GM19468 (cell line): ENCODE data around the gene C2CD2.
"Not testable (repeated sequence)": the region's sequence is repeated elsewhere in the genome, so short reads cannot be mapped to it uniquely, and the experiment has no call there.

Experiments used
- ATAC-seq: cut with Tn5 transposase; IDR thresholded peaks from one replicate; pipeline ENCODE4 v1.9.1; 2021; ENCODE audit warnings: mild to moderate bottlenecking, moderate library complexity, moderate number of reproducible peaks; ENCODE audit not compliant: unreplicated experiment; ENCODE audit errors: extremely low read depth

C2CD2 gene

DNA sequence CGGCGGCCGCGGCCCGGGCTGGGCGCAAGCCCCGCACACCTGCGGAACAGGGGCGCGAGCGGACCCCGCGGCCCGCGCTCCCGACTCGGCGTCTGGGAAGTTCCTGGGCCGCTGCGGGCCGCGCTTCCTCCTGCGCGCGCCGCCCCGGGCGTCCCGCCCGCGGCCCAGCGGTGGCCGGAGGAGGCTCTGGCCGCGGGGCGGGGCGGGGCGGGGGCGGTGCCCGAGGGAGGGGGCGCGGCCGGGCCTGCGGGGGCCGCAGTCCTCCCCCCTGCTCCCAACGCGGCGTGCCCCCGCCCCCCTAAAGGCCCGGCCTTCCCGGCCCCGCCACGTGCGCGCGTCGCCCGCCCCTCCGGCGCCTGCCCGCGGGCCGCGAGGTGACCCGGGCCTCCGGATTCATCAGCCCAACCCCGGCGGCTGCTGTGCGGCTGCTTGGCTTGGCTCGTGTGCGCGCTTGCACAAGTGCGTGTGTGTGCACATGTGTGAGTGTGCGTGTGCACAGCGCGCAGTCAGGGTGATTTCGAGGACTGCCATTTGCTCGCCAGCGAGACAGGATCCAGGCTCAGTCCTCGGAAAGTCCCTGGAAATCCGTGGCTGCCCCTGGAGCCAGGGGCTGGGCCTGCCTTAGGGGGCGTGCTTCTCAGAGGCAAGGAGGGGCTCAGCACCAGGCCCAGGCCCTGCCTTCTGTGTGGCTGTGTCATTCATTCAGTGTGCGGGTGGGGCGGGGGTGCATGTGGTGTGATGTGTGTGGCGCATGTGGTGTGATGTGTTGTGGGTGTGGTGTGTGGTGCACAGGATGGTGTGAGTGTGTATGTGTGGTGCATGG is at the start of gene C2CD2:
TSS of gene C2CD2 (minus strand) at position 188 of the 823 bp plus-strand sequence. CDS start 370 bp downstream, outside the sequence.
- ATAC-seq = peak; percentile 37

DNA sequence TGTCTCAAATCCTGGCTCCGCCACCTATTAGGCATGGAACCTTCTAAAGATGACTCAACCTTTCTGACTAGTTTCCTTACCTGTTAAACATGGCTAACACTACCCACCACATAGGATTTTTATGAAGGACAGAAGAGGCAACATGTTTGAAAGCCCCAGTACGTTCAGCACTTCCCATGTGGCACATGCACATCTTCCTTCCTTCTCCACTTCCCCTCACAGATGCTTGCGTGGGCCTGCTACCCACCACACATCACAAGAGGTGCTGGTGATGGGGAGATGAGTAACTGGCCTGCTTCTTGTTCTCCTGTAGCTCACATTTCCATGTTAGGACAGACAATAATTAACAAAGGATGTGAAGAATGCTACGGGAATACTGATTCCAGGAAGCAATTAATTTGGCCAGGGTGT is 49.2 kb upstream of the C2CD2 start:
- no peak for ATAC-seq

DNA sequence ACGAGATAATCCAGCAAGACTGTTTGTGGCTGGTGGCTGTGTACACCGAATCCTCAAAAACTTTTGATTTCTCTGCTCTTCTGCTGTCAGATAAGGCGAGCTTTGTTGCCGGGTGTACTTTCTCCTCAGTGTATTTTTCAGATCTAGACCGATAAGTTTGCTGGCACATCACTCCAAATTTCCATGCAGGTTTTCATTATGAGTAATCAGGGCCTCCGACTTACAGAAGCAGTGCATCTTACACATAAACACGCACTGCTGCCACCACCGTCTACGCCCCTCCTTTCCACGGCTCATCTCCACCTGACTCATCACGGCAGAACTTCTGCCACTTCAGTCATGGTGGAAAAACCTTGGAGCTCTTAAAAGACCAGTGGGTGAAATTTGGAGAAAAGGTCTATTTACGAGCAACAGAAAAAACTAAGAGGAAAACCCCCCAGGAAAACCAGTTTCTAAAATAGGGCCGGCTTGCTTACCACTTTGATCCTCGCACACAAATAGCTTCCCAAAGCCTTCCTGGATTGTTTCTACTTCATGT is 48.7 kb upstream of the C2CD2 start:
- ATAC-seq = no peak

DNA sequence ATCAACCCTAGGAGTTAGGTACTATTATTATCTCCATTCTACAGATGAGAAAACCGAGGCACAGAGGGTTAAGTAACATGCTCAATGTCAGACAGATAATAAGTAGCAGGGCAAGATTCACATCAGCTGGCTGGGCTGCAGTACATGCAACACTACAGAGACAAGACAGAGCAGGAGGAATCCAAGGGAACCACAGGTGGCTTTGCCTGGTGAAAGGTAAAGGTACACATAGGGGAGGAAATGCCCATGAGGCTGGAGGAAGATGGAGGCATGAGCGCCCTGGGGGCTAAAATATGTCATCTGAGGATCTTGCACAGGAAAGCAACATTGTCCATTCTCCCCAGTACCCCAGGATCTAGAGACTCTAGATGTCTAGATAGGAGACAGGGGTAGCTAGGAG is 48.0 kb upstream of the C2CD2 start:
- no peak for ATAC-seq

DNA sequence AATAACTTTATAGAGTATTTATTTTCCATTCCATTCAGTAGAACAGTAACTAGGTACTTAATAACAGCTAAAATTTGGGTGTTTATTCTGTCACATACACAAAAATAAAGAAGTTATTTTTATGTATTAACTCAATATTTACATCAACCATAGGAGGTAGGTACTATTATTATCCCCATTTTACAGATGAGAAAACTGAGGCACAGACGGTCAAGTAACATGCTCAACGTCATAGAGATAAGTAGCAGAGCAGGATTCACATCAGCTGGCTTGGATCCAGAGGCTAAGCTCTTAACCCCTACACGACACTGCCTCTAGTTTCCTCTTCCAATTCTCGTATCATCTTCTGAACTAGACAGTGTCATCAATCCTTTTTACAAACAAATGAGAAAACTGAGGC is 47.1 kb upstream of the C2CD2 start:
- ATAC-seq = no peak

DNA sequence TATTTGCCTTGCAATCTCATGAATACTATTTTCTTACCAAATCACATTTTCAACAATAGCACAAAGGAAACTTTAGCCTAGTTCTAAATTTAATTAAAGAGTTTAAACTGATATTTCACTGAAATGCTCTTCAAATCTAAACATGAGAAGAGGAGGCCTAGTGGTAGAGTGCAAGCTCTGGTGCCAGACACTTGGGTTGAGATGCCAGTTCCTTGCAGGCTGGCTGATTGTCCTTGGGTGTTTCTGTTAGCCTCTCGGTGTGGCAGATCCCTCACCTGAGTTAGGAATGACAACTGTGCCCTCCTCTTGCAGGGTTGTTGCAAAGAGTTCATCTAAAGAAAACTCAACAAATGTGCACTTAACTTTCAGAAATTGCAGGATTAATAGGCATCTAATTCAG is 43.8 kb upstream of the C2CD2 start:
- no peak for ATAC-seq

DNA sequence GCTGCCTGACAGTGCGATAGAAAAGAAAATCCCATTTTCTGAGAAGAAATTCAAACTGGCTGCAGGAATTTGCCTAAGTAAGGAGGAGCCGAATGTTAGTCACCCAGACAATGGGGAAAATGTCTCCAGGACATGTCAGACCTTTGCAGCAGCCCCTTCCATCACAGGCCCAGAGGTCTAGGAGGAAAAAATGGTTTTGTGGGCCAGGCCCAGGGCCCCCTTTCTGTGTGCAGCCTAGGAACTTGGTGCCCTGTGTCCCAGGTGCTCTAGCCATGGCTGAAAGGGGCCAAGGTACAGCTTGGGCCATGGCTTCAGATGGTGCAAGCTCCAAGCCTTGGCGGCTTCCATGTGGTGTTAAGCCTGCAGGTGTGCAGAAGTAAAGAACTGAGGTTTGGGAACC is 41.8 kb upstream of the C2CD2 start:
- ATAC-seq = no peak

DNA sequence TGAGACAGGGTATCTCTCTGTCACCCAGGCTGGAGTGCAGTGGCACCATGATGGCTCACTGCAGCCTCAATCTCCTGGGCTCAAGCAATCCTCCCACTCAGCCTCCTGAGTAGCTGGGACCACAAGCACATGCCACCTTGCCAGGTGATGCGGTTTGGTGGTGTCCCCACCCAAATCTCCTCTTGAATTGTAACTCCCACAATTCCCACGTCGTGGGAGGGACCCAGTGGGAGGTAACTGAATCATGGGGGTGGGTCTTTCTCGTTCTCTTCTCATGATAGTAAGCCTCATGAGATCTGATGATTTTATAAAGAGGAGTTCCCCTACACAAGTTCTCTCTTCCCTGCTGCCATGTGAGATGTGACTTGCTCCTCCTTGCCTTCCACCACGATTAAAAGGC is 40.8 kb upstream of the C2CD2 start:
- ATAC-seq = not testable (repeated sequence)

DNA sequence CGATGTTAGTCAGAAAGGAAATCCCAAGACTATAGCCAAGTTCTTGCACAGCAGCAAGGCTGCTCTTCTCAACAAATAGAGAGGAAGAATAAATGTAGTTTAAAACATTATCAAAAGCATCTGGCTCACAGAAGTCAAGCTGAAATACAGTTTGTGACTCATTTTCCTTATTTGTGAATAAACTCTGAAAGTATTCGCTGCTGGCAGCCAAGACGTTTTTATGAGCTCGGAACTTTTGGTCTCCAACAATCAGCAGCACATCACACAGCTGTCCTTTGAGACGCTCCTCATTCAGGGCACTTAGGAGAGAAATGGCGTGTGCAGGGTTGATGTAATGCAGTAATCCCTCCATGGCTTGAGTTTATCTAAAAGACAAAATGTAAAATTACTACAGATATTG is 39.9 kb upstream of the C2CD2 start:
- no peak for ATAC-seq

DNA sequence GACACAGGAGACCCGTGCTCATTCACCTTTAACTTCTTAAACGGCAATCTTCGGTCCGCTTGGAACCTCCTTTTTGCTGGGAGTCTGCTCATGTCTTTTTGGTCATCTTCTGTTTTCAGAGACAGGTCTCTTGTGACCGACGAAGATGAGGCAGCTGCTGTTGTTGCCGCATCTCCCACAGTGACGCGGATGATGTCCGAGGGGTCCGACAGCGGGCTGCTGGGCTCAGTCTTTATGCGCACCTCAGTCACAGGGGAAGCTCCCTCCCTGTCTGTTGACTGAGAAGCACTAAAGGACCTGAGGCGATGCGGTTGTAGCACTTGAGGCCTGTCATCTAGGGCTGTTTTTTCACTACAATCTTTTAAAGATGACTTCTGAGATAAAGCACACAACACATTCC is 38.8 kb upstream of the C2CD2 start:
- no peak for ATAC-seq

DNA sequence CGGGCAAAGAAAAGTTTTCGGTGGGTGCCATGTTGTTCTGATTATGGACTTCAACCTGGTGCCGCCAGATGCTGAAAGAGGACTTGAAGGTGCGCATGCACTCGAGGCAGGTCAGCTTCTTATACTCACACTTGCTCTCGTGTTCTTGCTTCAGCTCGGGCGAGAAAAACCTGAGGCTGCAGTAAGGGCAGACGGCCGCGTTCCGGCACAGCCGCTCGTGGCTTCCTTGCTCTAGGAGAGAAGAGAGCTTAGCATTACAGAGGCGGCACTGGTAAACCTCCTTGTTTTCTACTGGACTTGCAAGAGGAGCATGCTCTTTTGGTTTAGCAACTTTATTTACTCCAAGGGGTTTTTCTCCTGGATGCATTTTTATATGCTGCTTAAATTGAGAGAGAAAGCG is 37.8 kb upstream of the C2CD2 start:
- ATAC-seq = no peak

DNA sequence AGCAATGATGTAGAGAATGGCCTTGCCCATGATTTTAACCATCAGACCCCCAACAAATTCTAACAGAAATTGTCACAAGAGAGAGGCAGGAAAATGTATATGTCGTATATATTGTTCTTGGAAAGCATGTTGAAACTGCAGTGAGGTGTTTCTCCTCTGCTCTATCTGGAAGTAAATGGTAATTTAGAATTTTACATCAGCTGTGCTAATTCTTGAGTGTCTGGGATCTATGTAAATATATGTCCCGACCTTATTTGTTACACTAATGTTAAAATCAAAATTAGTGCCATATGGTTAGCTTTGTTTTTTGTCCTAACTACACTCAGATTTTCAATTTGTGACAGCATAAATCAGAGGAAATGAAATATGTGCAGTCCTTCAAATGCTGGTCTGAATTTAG is 35.9 kb upstream of the C2CD2 start:
- no peak for ATAC-seq

DNA sequence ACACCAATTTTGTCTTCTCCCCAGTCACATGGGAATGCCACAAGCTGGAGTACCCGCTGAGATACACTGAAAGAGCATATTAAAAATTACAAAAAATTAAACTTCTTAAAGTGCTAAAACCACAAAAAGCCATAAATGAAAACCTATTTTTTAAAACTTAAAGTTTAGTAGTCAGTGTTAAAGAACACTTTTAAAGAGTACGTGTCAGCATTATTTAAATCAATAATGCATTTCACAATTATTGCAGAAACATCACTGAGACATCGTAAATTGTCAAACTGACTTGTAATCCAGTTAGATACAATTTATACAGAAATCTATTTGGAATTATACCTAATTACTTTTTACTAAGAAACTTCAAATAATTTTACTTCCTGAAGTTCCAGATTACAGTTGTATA is 33.5 kb upstream of the C2CD2 start:
- ATAC-seq = no peak

DNA sequence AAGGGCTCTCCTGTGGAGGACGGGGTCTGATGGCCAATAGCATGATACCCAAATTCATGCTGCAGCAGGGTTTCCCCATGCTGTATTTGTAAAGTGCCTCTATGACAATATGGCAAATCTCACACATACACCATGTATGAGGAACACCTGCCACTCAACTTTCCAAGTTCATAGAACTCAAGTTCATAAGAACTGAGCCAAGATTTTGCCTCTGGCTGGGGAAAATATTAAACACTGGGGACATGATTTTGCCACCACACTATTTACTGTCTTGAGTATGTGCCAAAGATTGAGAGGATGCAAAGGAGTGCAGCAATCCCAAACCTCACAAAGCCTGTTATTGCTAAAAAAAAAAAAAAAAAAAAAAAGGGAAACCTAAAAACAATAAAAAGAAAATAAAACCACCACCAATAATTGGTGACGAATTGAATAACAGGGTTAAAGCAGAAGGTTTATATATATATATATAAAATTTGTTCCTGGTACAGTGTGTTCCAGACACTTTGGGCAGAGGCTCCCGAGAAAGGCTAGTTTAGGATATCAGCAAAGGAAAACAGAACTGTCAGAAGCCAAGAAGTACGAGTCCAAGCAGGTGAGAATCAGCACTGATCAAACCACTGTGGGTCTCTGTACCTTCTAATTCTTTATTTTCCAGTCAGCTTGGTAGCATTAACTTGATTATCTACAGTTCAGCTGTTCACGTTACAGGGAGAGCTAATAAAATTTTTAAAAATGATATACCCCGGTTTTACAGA is 32.0 kb upstream of the C2CD2 start:
- no peak for ATAC-seq

DNA sequence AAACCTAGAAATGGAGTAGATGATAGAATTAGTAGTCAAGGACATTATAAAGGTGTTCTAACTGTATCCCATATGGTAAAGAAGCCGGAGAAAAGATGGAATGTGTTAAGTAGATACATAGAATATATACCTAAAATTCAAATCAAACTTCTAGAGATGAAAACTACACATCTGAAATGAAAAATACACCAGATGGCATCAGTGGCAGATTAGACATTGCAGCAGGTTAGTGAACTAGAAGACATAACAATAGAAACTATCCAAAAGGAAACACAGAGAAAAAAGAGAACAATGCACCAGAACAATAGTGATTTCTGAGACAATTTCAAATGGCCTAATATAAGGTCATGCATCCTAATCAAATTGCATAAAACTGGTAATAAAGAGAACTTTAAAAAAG is 29.4 kb upstream of the C2CD2 start:
- ATAC-seq = no peak

DNA sequence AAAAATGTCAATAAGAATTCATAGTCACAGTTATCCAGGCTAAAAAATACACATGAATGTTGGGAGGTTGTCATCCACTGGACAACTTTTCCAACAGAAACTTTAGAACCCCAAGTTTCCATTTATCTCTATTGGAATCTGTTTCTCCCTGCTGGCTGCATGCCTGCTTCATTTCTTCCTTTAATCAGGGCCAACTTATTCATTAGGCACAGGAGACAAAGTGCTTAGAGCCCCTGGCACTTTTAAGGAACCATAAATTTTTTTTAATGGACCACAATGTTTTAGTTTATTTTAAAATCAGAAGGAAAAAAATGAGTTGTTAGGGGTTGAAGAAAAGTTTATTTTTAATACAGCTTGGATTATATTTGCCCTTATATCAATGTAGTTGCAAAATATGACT is 26.7 kb upstream of the C2CD2 start:
- ATAC-seq = no peak

DNA sequence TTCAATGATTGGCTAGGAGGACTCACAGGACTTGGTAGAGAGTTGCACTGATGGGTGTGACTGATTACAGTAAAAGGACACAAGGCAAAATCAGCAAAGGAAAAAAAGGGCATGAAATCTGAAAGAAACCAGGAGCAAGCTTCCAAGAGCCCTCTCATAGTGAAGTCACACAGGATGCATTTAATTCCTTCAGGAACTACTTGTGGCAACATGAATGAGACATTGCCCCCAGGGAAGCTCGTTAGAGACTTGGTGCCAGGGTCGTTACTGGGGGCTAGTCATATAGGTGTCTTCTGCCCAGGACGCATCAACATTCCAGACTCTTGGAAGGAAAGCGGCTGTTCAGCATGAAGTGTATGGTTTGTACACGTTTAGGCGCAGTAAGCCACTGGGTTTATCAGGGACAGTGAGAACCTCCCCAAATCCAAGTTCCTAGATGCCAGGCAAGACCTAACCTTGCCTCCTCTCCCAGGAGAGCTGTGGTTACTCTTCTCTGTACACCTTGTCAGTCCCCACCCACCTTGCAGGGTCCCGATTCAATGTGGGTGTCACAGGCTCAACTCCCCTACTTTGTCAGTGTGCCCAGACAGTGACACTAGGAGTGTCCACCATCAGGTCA is 26.0 kb upstream of the C2CD2 start:
- no peak for ATAC-seq

DNA sequence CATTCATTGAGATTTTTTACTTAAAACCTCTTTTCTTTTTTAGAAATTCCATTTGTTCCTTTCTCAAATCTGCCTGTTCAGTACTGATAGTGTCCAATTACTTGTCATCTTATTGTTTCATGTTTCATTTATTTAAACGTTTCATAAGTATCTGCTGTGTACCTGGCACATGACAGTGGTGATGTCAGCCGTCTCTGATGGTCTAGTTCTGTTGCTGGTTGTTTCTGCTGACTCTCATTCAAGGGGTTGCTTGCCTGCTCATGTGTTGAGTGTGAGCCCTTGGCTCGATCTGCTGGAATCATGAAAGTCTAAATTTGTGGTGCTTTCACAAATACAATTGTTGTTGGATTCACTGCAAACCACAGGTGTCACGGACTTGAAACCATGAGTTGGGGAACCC is 25.5 kb upstream of the C2CD2 start:
- ATAC-seq = no peak

DNA sequence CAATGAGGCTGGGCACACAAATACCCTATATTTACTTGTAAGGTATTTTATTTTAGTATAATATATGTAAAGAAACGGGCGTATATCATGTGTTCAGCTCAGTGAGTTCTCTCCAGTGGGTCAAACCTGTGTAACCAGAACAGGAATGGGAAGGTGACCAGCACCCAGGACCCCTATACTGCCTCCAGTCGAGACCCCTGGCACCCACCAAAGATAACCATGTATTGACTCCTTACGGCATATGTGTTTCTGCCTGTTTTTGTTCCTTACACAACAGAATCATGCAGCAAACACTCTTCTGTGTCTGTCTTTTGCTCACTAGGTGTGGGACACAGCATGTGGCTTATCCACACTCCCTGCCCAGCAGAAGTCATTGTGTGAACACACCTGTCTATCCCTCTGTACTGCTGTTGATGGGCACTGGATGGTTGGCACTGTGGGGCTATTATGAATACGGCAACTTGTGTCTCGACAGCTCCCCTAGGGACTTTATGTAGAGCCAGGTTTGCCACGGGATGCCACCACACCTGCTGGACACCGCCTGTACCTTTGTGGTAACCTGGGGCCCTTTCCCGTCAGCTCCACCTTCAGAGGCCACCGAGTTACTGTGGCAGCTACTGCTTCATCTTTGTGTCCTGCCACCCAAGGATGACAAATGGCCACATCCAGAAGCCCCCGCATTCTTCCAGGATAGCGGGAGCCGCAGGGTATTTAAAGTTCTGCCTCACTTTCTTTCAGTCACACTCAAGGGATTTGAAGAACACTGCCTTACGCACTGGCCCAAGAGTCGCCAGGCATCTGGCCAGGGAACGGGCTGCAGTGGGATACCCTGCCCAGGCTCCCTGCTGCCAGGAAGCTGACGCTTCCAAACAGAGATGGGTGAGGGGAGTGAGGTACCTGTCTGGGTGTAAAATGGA is 23.5 kb upstream of the C2CD2 start:
- ATAC-seq = no peak

DNA sequence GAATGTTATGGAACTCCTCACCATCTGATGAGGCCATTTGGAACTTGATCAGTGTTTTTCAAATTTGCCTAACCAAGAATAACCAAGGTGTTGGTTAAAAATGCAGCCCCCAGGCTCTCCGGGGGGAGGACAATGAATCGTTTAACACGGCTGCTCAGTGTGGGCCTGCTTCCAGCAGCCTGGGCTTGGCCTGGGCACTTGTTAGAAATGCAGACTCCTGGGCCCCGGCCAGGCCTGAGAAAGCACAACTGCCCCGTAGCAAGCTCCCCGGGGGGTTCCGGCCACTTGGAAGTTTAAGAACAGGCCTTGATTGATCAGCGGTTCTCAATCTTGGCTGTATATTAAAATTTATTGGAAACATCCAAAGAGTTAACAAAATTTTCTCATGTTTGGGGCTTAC is 22.8 kb upstream of the C2CD2 start:
- no peak for ATAC-seq
